GM20000 (cell line): ENCODE results near the gene MRNIP.

ENCODE experiments used
- DNase-seq: peaks from one replicate; pipeline ENCODE4 v3.0.0; 2012; ENCODE audit warnings: low spot score
- CTCF ChIP-seq: IDR thresholded peaks from 2 replicates; pipeline ENCODE4 v1.5.1; 2012; ENCODE audit warnings: mild to moderate bottlenecking, control low read depth; ENCODE audit errors: extremely low read depth, missing control alignments

Gene MRNIP

GRCh38 chr5:179904463-179905160 lies 46.0 kb upstream of the MRNIP start:
- no peak for DNase-seq

GRCh38 chr5:179902763-179903158 lies 44.1 kb upstream of the MRNIP start:
- DNase-seq: no peak
- no peak for TF ChIP-seq CTCF

More at GRCh38 chr5:179904463-179905160, 46.0 kb upstream of the MRNIP start:
- TF ChIP-seq CTCF: no peak

GRCh38 chr5:179901915-179902762 lies 43.5 kb upstream of the MRNIP start:
- no peak for TF ChIP-seq CTCF
- no peak for DNase-seq

GRCh38 chr5:179901462-179901861 lies 42.8 kb upstream of the MRNIP start:
- no peak for TF ChIP-seq CTCF
- no peak for DNase-seq

- no peak for TF ChIP-seq CTCF
These were observed 42.1 kb upstream of the MRNIP start for GRCh38 chr5:179900711-179901110.

GRCh38 chr5:179900206-179900605 lies 41.6 kb upstream of the MRNIP start:
- no peak for TF ChIP-seq CTCF
- no peak for DNase-seq

More at GRCh38 chr5:179900711-179901110, 42.1 kb upstream of the MRNIP start:
- DNase-seq: no peak

- DNase-seq: no peak
- no peak for TF ChIP-seq CTCF
These were observed 37.2 kb upstream of the MRNIP start for GRCh38 chr5:179895861-179896260.
